SJCRH30 (cell line): ENCODE data around the gene IGIP. TPM values are rescaled to one million over a fixed set of nuclear protein-coding genes. Genes with fewer than 3 reads are reported as not detected.

Experiments used
- DNase-seq, 2 experiments: peaks; one replicate each; pipeline ENCODE4 v3.0.0-alpha.2; 2015 to 2020
- H3K27ac ChIP-seq: fragments of 250-450 bp; sonication (Bioruptor Pico); 2 replicates; pipeline ENCODE4 v1.5.1; 2020; ENCODE audit warnings: mild to moderate bottlenecking, moderate library complexity
- H3K27me3 ChIP-seq: fragments of 250-450 bp; sonication (Bioruptor Pico); 2 replicates; pipeline ENCODE4 v1.5.1; 2020; ENCODE audit warnings: mild to moderate bottlenecking, moderate library complexity
- H3K36me3 ChIP-seq: fragments of 250-450 bp; sonication (Bioruptor Pico); 2 replicates; pipeline ENCODE4 v1.5.1; 2020; ENCODE audit warnings: mild to moderate bottlenecking, moderate library complexity
- H3K4me1 ChIP-seq: fragments of 250-450 bp; sonication (Bioruptor Pico); 2 replicates; pipeline ENCODE4 v1.5.1; 2020; ENCODE audit warnings: mild to moderate bottlenecking, moderate library complexity
- H3K4me3 ChIP-seq: fragments of 250-450 bp; sonication (Bioruptor Pico); 2 replicates; pipeline ENCODE4 v1.5.1; 2020; ENCODE audit warnings: mild to moderate bottlenecking, moderate library complexity
- H3K9me3 ChIP-seq: fragments of 250-450 bp; sonication (Bioruptor Pico); replicated peaks from 2 replicates; pipeline ENCODE4 v1.5.1; 2020; ENCODE audit warnings: mild to moderate bottlenecking, moderate library complexity
- total RNA-seq: library from RNA; depleted of rRNA; stranded (reverse); fragments of >200 nt; shearing (Covaris generic); gene quantifications from 2 replicates; pipeline ENCODE4 v1.2.3, GENCODE V29; 2014; rRNA removed

Gene IGIP
- total RNA-seq, 1 experiment from 2014 or later = 1.6 TPM

GRCh38 chr5:140175367-140176030 lies 49.8 kb downstream of the IGIP start:
- H3K27ac ChIP-seq = peak overlapping the region; percentile 13
- DNase-seq = peak; percentile 75 to 84
- H3K9me3 ChIP-seq = no peaks in the 10 kb centered on the region
- no peaks in the 10 kb centered on the region for H3K4me1 ChIP-seq
- H3K4me3 ChIP-seq = peak overlapping the region; percentile 66
- no peaks in the 10 kb centered on the region for H3K27me3 ChIP-seq
- H3K36me3 ChIP-seq = no peaks in the 10 kb centered on the region

- no peak for DNase-seq
- Histone ChIP-seq H3K4me3 (peak overlapping the region; percentile 66), H3K9me3 (no peaks in the 10 kb centered on the region), H3K4me1 (no peaks in the 10 kb centered on the region), H3K36me3 (no peaks in the 10 kb centered on the region), H3K27ac (peak overlapping the region; percentile 13), H3K27me3 (no peaks in the 10 kb centered on the region)
Observed at GRCh38 chr5:140176031-140176387, 50.3 kb downstream of the IGIP start.

- Histone ChIP-seq H3K36me3 (no peaks in the 10 kb centered on the region), H3K9me3 (no peaks in the 10 kb centered on the region), H3K4me3 (no peak overlapping the region), H3K27me3 (no peaks in the 10 kb centered on the region), H3K4me1 (no peaks in the 10 kb centered on the region), H3K27ac (no peak overlapping the region)
- no peak for DNase-seq
Observed at GRCh38 chr5:140178086-140178410, 52.3 kb downstream of the IGIP start.

- Histone ChIP-seq H3K9me3 (no peaks in the 10 kb centered on the region), H3K27ac (no peak overlapping the region), H3K4me3 (no peak overlapping the region), H3K36me3 (no peaks in the 10 kb centered on the region), H3K27me3 (no peaks in the 10 kb centered on the region), H3K4me1 (no peaks in the 10 kb centered on the region)
- DNase-seq = no peak
Observed at GRCh38 chr5:140178482-140179116, 52.9 kb downstream of the IGIP start.

Other genes with a start within 250 kb of the IGIP start
- 0.06 TPM in 1 of 2 replicates, not detected in the other for gene NRG2, start 82.6 kb upstream of the IGIP start, total RNA-seq
- gene PURA, start 11.8 kb upstream of the IGIP start, total RNA-seq = 8.3 and 10.0 TPM in 2 replicates
- gene CYSTM1, start 49.3 kb downstream of the IGIP start, total RNA-seq = 9.4 and 10.5 TPM in 2 replicates
- 93.9 and 96.1 TPM in 2 replicates for gene PFDN1, start 177.2 kb downstream of the IGIP start, total RNA-seq
- gene HBEGF, start 220.7 kb downstream of the IGIP start, total RNA-seq = 6.5 and 7.1 TPM in 2 replicates
- gene SLC4A9, start 234.3 kb downstream of the IGIP start, total RNA-seq = not detected in 2 replicates